ENCODE data around the gene TNIP2.

- TF ChIP-seq CTCF (conservative IDR thresholded peaks at IDR 0.05; ENCODE audit: low read depth, low read length) (no peak), EZH2 (IDR thresholded peaks at IDR 0.05; ENCODE audit: low read length, unreplicated experiment) (no peak)
Observed at GRCh38 chr4:2714918-2715317, 41.2 kb downstream of the TNIP2 start.
